ENCODE results near the gene PLCH1. TPM values are rescaled to one million over a fixed set of nuclear protein-coding genes. Genes with fewer than 3 reads are reported as not detected.

The PLCH1 gene
- total and polyA plus RNA-seq, 12 donors = under 0.01 to 0.28 (median 0.10) TPM; not detected in 2

- DNase-seq = no peak
- H3K4me3 ChIP-seq = no peak overlapping the region
- intact Hi-C loops (cut with DNase I) = no loop called here
- H3K9me3 ChIP-seq (replicated peaks in 1 of 3) = no peaks in the 10 kb centered on the region
- no peaks in the 10 kb centered on the region for H3K36me3 ChIP-seq (replicated peaks in 1 of 2)
- no peak for TF ChIP-seq CTCF (IDR thresholded peaks at IDR 0.05)
- TF ChIP-seq POLR2A (IDR thresholded peaks at IDR 0.05) = no peak
- 76 to 85% (median 79%) methylated on average over 4 of the region's 4 CpGs for WGBS, 4 donors
- no peaks in the 10 kb centered on the region for H3K27me3 ChIP-seq
- no peaks in the 10 kb centered on the region for H3K4me1 ChIP-seq (replicated peaks in 1 of 2)
- H3K27ac ChIP-seq = no peak overlapping the region
Observed at GRCh38 chr3:155673421-155673820, 71.5 kb downstream of the PLCH1 start.

GRCh38 chr3:155670335-155670734 lies 74.5 kb downstream of the PLCH1 start:
- no peak overlapping the region for H3K4me3 ChIP-seq
- no peak for DNase-seq
- intact Hi-C loops (cut with DNase I) = no loop called here
- H3K9me3 ChIP-seq (replicated peaks in 1 of 3) = no peaks in the 10 kb centered on the region
- no peaks in the 10 kb centered on the region for H3K4me1 ChIP-seq (replicated peaks in 1 of 2)
- H3K27ac ChIP-seq = no peak overlapping the region
- H3K36me3 ChIP-seq (replicated peaks in 1 of 2) = no peaks in the 10 kb centered on the region
- H3K27me3 ChIP-seq = no peaks in the 10 kb centered on the region
- no peak for TF ChIP-seq CTCF (IDR thresholded peaks at IDR 0.05)
- no peak for TF ChIP-seq POLR2A (IDR thresholded peaks at IDR 0.05)
- WGBS, 4 donors = 36 to 58% (median 52%) methylated on average over 2 of the region's 2 CpGs

- DNase-seq = no peak
Observed at GRCh38 chr3:155667988-155668387, 76.9 kb downstream of the PLCH1 start.

GRCh38 chr3:155664925-155665695 lies 79.8 kb downstream of the PLCH1 start:
- Histone ChIP-seq H3K36me3 (replicated peaks in 1 of 2) (no peaks in the 10 kb centered on the region), H3K27ac (no peak overlapping the region)

More at GRCh38 chr3:155667988-155668387, 76.9 kb downstream of the PLCH1 start:
- TF ChIP-seq POLR2A (IDR thresholded peaks at IDR 0.05) (no peak), CTCF (IDR thresholded peaks at IDR 0.05) (no peak)
- Histone ChIP-seq H3K4me3 (no peak overlapping the region), H3K27ac (no peak overlapping the region), H3K9me3 (replicated peaks in 1 of 3) (no peaks in the 10 kb centered on the region), H3K36me3 (replicated peaks in 1 of 2) (no peaks in the 10 kb centered on the region), H3K27me3 (no peaks in the 10 kb centered on the region), H3K4me1 (replicated peaks in 1 of 2) (no peaks in the 10 kb centered on the region)
- intact Hi-C loops (cut with DNase I) = no loop called here
- 57 to 69% (median 62%) methylated on average over 2 of the region's 2 CpGs for WGBS, 4 donors

More at GRCh38 chr3:155664925-155665695, 79.8 kb downstream of the PLCH1 start:
- DNase-seq = peak; percentile 20 to 67 (median 59)
- Histone ChIP-seq H3K4me3 (no peak overlapping the region), H3K9me3 (replicated peaks in 1 of 3) (no peaks in the 10 kb centered on the region), H3K27me3 (no peaks in the 10 kb centered on the region), H3K4me1 (replicated peaks in 1 of 2) (no peaks in the 10 kb centered on the region)
- TF ChIP-seq POLR2A (IDR thresholded peaks at IDR 0.05) (no peak), CTCF (IDR thresholded peaks at IDR 0.05) (no peak)
- WGBS, 4 donors = 60 to 66% (median 64%) methylated on average over 4 of the region's 4 CpGs
- intact Hi-C loops (cut with DNase I) = no loop called here

All from adrenal gland (tissue), 12 donors.